ENCODE measurements around the gene NTPCR.

The NTPCR gene

GRCh38 chr1:232973652-232974611 lies 23.5 kb downstream of the NTPCR start:
- no peak overlapping the region for H3K4me2 ChIP-seq (ENCODE audit: low read length)

DNA sequence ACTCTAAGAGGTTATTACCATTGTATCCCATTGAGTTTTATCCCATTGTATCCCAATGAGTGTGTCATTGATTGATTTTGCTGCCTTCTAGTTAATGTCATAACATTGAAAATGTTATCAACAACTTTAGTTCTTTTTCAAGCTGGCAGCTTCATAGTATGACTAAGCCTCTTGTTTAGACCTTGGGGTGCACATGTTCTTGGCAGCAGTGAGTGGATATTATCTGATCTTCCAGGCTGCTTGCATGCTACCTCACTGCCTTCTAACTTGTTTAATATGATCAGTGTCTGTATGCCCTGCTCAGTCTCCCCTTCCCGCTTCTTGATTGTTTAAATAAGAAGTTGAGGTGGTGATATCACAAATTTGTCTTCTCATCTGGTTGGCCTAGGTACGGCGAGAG lies 24.6 kb downstream of the NTPCR start:
- Histone ChIP-seq H3K9ac (ENCODE audit: low read length) (no peak overlapping the region), H3K27ac (ENCODE audit: low read depth, low read length) (no peak overlapping the region), H3K79me1 (ENCODE audit: low read length) (no peaks in the 10 kb centered on the region), H3K4me1 (ENCODE audit: control insufficient read depth, low read depth, low read length) (no peaks in the 10 kb centered on the region), H3K79me2 (ENCODE audit: control insufficient read depth, insufficient read depth, low read length) (no peaks in the 10 kb centered on the region), H2BK120ac (ENCODE audit: low read depth, low read length) (no peak overlapping the region), H3K18ac (ENCODE audit: low read length) (no peak overlapping the region), H4K8ac (ENCODE audit: low read depth, low read length) (no peak overlapping the region), H3K27me3 (ENCODE audit: insufficient read depth, low read length, poor library complexity) (no peaks in the 10 kb centered on the region), H2AK5ac (ENCODE audit: low read length) (no peak overlapping the region), H4K5ac (ENCODE audit: low read length) (no peak overlapping the region), H3K23ac (ENCODE audit: low read length) (no peak overlapping the region), H3K56ac (ENCODE audit: low read length) (no peak overlapping the region), H3K4me3 (ENCODE audit: low read length) (no peak overlapping the region), H3K4me2 (ENCODE audit: low read length) (no peak overlapping the region), H2BK5ac (ENCODE audit: low read length) (no peak overlapping the region), H3K4ac (ENCODE audit: low read depth, low read length) (no peak overlapping the region), H2BK15ac (replicated peaks; ENCODE audit: low read depth) (no peak overlapping the region), H3K36me3 (ENCODE audit: control insufficient read depth, insufficient read depth, low read length) (peaks cover 2% of the 10 kb centered on the region)
- WGBS (ENCODE audit: extremely low coverage, insufficient coverage, low lambda C conversion rate), result no CpG with 5 or more reads among the region's 3 CpGs
- no peak for DNase-seq

More at GRCh38 chr1:232973652-232974611, 23.5 kb downstream of the NTPCR start:
- Histone ChIP-seq H3K4ac (ENCODE audit: low read depth, low read length) (no peak overlapping the region), H2AK5ac (ENCODE audit: low read length) (no peak overlapping the region), H2BK120ac (ENCODE audit: low read depth, low read length) (no peak overlapping the region), H3K27ac (ENCODE audit: low read depth, low read length) (no peak overlapping the region), H2BK5ac (ENCODE audit: low read length) (no peak overlapping the region), H3K9ac (ENCODE audit: low read length) (no peak overlapping the region), H2BK15ac (replicated peaks; ENCODE audit: low read depth) (no peak overlapping the region), H3K4me1 (ENCODE audit: control insufficient read depth, low read depth, low read length) (no peaks in the 10 kb centered on the region), H3K4me3 (ENCODE audit: low read length) (no peak overlapping the region), H3K79me1 (ENCODE audit: low read length) (no peaks in the 10 kb centered on the region), H3K56ac (ENCODE audit: low read length) (no peak overlapping the region), H3K79me2 (ENCODE audit: control insufficient read depth, insufficient read depth, low read length) (no peaks in the 10 kb centered on the region), H3K23ac (ENCODE audit: low read length) (no peak overlapping the region), H4K8ac (ENCODE audit: low read depth, low read length) (no peak overlapping the region), H3K36me3 (ENCODE audit: control insufficient read depth, insufficient read depth, low read length) (peaks cover 3% of the 10 kb centered on the region), H4K5ac (ENCODE audit: low read length) (no peak overlapping the region), H3K27me3 (ENCODE audit: insufficient read depth, low read length, poor library complexity) (no peaks in the 10 kb centered on the region), H3K18ac (ENCODE audit: low read length) (no peak overlapping the region)
- no peak for DNase-seq
- WGBS (ENCODE audit: extremely low coverage, insufficient coverage, low lambda C conversion rate), result no CpG with 5 or more reads among the region's 2 CpGs

GRCh38 chr1:232978091-232978634 lies 27.8 kb downstream of the NTPCR start:
- no CpG with 5 or more reads among the region's 8 CpGs for WGBS (ENCODE audit: extremely low coverage, insufficient coverage, low lambda C conversion rate)
- Histone ChIP-seq H3K27ac (ENCODE audit: low read depth, low read length) (no peak overlapping the region), H2BK120ac (ENCODE audit: low read depth, low read length) (no peak overlapping the region), H4K5ac (ENCODE audit: low read length) (no peak overlapping the region), H3K36me3 (ENCODE audit: control insufficient read depth, insufficient read depth, low read length) (no peaks in the 10 kb centered on the region), H3K79me1 (ENCODE audit: low read length) (no peaks in the 10 kb centered on the region), H2BK5ac (ENCODE audit: low read length) (no peak overlapping the region), H3K56ac (ENCODE audit: low read length) (no peak overlapping the region), H3K27me3 (ENCODE audit: insufficient read depth, low read length, poor library complexity) (no peaks in the 10 kb centered on the region), H3K4me2 (ENCODE audit: low read length) (no peak overlapping the region), H3K23ac (ENCODE audit: low read length) (no peak overlapping the region), H2AK5ac (ENCODE audit: low read length) (no peak overlapping the region), H3K4me3 (ENCODE audit: low read length) (no peak overlapping the region), H4K8ac (ENCODE audit: low read depth, low read length) (no peak overlapping the region), H2BK15ac (replicated peaks; ENCODE audit: low read depth) (no peak overlapping the region), H3K18ac (ENCODE audit: low read length) (no peak overlapping the region), H3K9ac (ENCODE audit: low read length) (no peak overlapping the region), H3K4ac (ENCODE audit: low read depth, low read length) (no peak overlapping the region), H3K4me1 (ENCODE audit: control insufficient read depth, low read depth, low read length) (no peaks in the 10 kb centered on the region), H3K79me2 (ENCODE audit: control insufficient read depth, insufficient read depth, low read length) (no peaks in the 10 kb centered on the region)
- DNase-seq, result no peak

- Histone ChIP-seq H4K8ac (ENCODE audit: low read depth, low read length) (no peak overlapping the region), H3K79me2 (ENCODE audit: control insufficient read depth, insufficient read depth, low read length) (no peaks in the 10 kb centered on the region), H3K9ac (ENCODE audit: low read length) (no peak overlapping the region), H2BK120ac (ENCODE audit: low read depth, low read length) (no peak overlapping the region), H3K18ac (ENCODE audit: low read length) (no peak overlapping the region), H3K4me2 (ENCODE audit: low read length) (no peak overlapping the region), H2BK15ac (replicated peaks; ENCODE audit: low read depth) (no peak overlapping the region), H3K36me3 (ENCODE audit: control insufficient read depth, insufficient read depth, low read length) (no peaks in the 10 kb centered on the region), H3K23ac (ENCODE audit: low read length) (no peak overlapping the region), H3K4me1 (ENCODE audit: control insufficient read depth, low read depth, low read length) (no peaks in the 10 kb centered on the region), H3K27ac (ENCODE audit: low read depth, low read length) (no peak overlapping the region), H3K27me3 (ENCODE audit: insufficient read depth, low read length, poor library complexity) (no peaks in the 10 kb centered on the region), H4K5ac (ENCODE audit: low read length) (no peak overlapping the region), H3K4me3 (ENCODE audit: low read length) (no peak overlapping the region), H2BK5ac (ENCODE audit: low read length) (no peak overlapping the region), H3K4ac (ENCODE audit: low read depth, low read length) (no peak overlapping the region), H3K56ac (ENCODE audit: low read length) (no peak overlapping the region), H2AK5ac (ENCODE audit: low read length) (no peak overlapping the region), H3K79me1 (ENCODE audit: low read length) (no peaks in the 10 kb centered on the region)
- WGBS (ENCODE audit: extremely low coverage, insufficient coverage, low lambda C conversion rate), result no CpG with 5 or more reads among the region's 4 CpGs
- DNase-seq, result no peak
Measured at GRCh38 chr1:232978815-232979214, 28.4 kb downstream of the NTPCR start.

GRCh38 chr1:232979558-232979957 lies 29.1 kb downstream of the NTPCR start:
- no peak overlapping the region for H2BK120ac ChIP-seq (ENCODE audit: low read depth, low read length)
- no peak overlapping the region for H3K56ac ChIP-seq (ENCODE audit: low read length)
- H4K8ac ChIP-seq (ENCODE audit: low read depth, low read length), result no peak overlapping the region
- no peak overlapping the region for H2AK5ac ChIP-seq (ENCODE audit: low read length)
- no peak overlapping the region for H3K4ac ChIP-seq (ENCODE audit: low read depth, low read length)
- no peaks in the 10 kb centered on the region for H3K4me1 ChIP-seq (ENCODE audit: control insufficient read depth, low read depth, low read length)
- H4K5ac ChIP-seq (ENCODE audit: low read length), result no peak overlapping the region
- H3K36me3 ChIP-seq (ENCODE audit: control insufficient read depth, insufficient read depth, low read length), result no peaks in the 10 kb centered on the region
- no peak overlapping the region for H3K18ac ChIP-seq (ENCODE audit: low read length)
- no peak overlapping the region for H3K27ac ChIP-seq (ENCODE audit: low read depth, low read length)
- H3K79me1 ChIP-seq (ENCODE audit: low read length), result no peaks in the 10 kb centered on the region
- no peak overlapping the region for H2BK5ac ChIP-seq (ENCODE audit: low read length)
- H3K4me3 ChIP-seq (ENCODE audit: low read length), result no peak overlapping the region
- H3K79me2 ChIP-seq (ENCODE audit: control insufficient read depth, insufficient read depth, low read length), result no peaks in the 10 kb centered on the region
- no peak overlapping the region for H3K23ac ChIP-seq (ENCODE audit: low read length)
- no peaks in the 10 kb centered on the region for H3K27me3 ChIP-seq (ENCODE audit: insufficient read depth, low read length, poor library complexity)
- H3K9ac ChIP-seq (ENCODE audit: low read length), result no peak overlapping the region
- H2BK15ac ChIP-seq (replicated peaks; ENCODE audit: low read depth), result no peak overlapping the region
- no peak for DNase-seq
- H3K4me2 ChIP-seq (ENCODE audit: low read length), result no peak overlapping the region
- no CpG with 5 or more reads among the region's 6 CpGs for WGBS (ENCODE audit: extremely low coverage, insufficient coverage, low lambda C conversion rate)
